ENCODE results near the gene IGFBP3.

IGFBP3 gene

GRCh38 chr7:45863715-45864114 is 57.4 kb downstream of the IGFBP3 start:
- no peaks in the 10 kb centered on the region for H3K36me3 ChIP-seq (ENCODE audit: insufficient read depth, low read length)
- H3K4me2 ChIP-seq (ENCODE audit: low read length), result no peak overlapping the region
- H3K9me2 ChIP-seq (ENCODE audit: low read depth, low read length), result no peaks in the 10 kb centered on the region
- no peak overlapping the region for H2AFZ ChIP-seq (ENCODE audit: low read length)
- TF ChIP-seq CTCF (IDR thresholded peaks at IDR 0.05; ENCODE audit: low read length), result no peak
- TF ChIP-seq EZH2 (IDR thresholded peaks at IDR 0.05; ENCODE audit: borderline replicate concordance, low read length), result no peak
- H3K79me2 ChIP-seq (ENCODE audit: insufficient read depth, low read length), result no peaks in the 10 kb centered on the region
- H3K9me3 ChIP-seq (ENCODE audit: low read length), result no peaks in the 10 kb centered on the region
- H4K20me1 ChIP-seq (ENCODE audit: insufficient read depth, low read length), result no peaks in the 10 kb centered on the region
- no peak overlapping the region for H3K4me3 ChIP-seq (ENCODE audit: low read depth, low read length, poor library complexity, severe bottlenecking)
- no peak overlapping the region for H3K9ac ChIP-seq (ENCODE audit: low read length)
- H3F3A ChIP-seq (ENCODE audit: insufficient read depth, low read length), result no peaks in the 10 kb centered on the region
- H3K4me1 ChIP-seq (ENCODE audit: insufficient read depth, low read length, severe bottlenecking), result no peaks in the 10 kb centered on the region
- H3K27me3 ChIP-seq (ENCODE audit: insufficient read depth, low read length), result no peaks in the 10 kb centered on the region
- H3K27ac ChIP-seq (ENCODE audit: low read depth, low read length, poor library complexity, severe bottlenecking), result no peak overlapping the region
